ENCODE results near the gene SUPT20H. TPM values are rescaled to one million over a fixed set of nuclear protein-coding genes. Genes with fewer than 3 reads are reported as not detected.

Gene SUPT20H
- total and polyA plus RNA-seq, 2 donors from 2014 or later = 20.7 to 61.6 TPM

DNA sequence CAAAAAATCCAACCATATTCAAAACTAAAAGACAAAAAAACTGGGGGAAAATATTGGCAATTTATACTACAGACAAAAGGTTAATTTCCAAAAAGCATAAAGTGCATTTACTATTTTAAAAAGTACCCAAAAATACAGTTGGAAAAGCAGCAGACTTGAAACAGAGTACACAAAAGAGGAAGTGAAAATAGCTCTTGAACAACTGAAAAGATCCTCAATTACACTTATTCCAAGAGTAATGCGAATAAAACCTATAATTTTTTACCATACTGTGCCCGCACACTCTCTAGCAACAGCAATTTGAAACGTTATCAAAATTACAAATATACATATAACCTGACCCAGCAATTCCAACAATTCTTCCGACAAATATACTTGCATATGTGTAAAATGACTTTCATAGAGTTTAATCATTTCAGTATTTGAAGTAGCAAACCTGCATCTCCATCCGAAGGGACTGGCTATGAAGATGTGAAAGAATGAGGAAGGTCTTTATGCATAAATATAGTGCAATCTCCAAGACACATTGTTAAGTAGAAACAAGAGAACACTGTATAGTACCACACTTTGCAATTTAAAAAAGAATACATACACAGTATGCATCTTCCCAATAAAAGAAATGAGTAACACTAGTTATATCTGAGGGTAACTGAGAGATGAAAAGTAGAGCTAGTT lies 85.7 kb downstream of the SUPT20H start:
- Histone ChIP-seq H3K4me1 (ENCODE audit: control insufficient read depth in 2 of 3, insufficient read depth in 2 of 3, low read depth in 1 of 3, low read length in 3 of 3) (no peaks in the 10 kb centered on the region), H3K9ac (ENCODE audit: low read length in 3 of 3) (no peak overlapping the region), H3K27ac (ENCODE audit: low read depth in 2 of 2, low read length in 2 of 2) (no peak overlapping the region), H3K9me3 (ENCODE audit: control insufficient read depth in 2 of 3, insufficient read depth in 1 of 3, low read length in 3 of 3) (no peaks in the 10 kb centered on the region), H3K27me3 (ENCODE audit: control insufficient read depth, insufficient read depth, low read length) (no peaks in the 10 kb centered on the region), H3K36me3 (ENCODE audit: control insufficient read depth in 2 of 3, insufficient read depth in 3 of 3, low read length in 3 of 3) (peaks cover 0 to 5% (median 0%) of the 10 kb centered on the region in 3 donors), H3K4me3 (ENCODE audit: low read length in 3 of 3) (no peak overlapping the region)
- intact Hi-C loops (cut with DNase I) = no loop called here
- DNase-seq (no peak), FAIRE-seq (no peak)
- TF ChIP-seq, protein P1, sequence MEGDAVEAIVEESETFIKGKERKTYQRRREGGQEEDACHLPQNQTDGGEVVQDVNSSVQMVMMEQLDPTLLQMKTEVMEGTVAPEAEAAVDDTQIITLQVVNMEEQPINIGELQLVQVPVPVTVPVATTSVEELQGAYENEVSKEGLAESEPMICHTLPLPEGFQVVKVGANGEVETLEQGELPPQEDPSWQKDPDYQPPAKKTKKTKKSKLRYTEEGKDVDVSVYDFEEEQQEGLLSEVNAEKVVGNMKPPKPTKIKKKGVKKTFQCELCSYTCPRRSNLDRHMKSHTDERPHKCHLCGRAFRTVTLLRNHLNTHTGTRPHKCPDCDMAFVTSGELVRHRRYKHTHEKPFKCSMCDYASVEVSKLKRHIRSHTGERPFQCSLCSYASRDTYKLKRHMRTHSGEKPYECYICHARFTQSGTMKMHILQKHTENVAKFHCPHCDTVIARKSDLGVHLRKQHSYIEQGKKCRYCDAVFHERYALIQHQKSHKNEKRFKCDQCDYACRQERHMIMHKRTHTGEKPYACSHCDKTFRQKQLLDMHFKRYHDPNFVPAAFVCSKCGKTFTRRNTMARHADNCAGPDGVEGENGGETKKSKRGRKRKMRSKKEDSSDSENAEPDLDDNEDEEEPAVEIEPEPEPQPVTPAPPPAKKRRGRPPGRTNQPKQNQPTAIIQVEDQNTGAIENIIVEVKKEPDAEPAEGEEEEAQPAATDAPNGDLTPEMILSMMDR (IDR thresholded peaks at IDR 0.05; ENCODE audit: borderline replicate concordance, extremely low read depth, insufficient read depth) = no peak

DNA sequence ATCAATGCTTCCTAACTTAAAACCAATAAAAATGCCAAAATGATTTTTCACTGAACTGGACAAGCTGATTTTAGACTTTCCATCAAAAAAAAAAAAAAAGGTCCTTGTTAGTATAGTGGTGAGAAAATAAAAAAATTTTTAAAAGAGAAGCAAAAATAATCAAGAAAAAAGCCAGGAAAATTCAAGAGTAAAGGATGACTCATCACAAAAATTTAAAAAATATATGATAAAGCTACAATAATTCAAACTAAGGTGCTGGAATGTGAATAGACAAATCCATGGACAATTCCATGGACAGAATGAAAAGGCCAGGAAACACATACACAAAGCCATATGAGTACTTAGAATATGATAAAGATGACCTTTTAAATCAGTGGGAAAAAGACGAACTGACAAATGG lies 86.5 kb downstream of the SUPT20H start:
- Histone ChIP-seq H3K4me1 (ENCODE audit: control insufficient read depth in 2 of 3, insufficient read depth in 2 of 3, low read depth in 1 of 3, low read length in 3 of 3) (no peaks in the 10 kb centered on the region), H3K27ac (ENCODE audit: low read depth in 2 of 2, low read length in 2 of 2) (no peak overlapping the region), H3K36me3 (ENCODE audit: control insufficient read depth in 2 of 3, insufficient read depth in 3 of 3, low read length in 3 of 3) (peaks cover 0 to 6% (median 0%) of the 10 kb centered on the region in 3 donors), H3K27me3 (ENCODE audit: control insufficient read depth, insufficient read depth, low read length) (no peaks in the 10 kb centered on the region), H3K9ac (ENCODE audit: low read length in 3 of 3) (no peak overlapping the region), H3K9me3 (ENCODE audit: control insufficient read depth in 2 of 3, insufficient read depth in 1 of 3, low read length in 3 of 3) (no peaks in the 10 kb centered on the region), H3K4me3 (ENCODE audit: low read length in 3 of 3) (no peak overlapping the region)
- FAIRE-seq = no peak
- TF ChIP-seq, protein P1 (IDR thresholded peaks at IDR 0.05; ENCODE audit: borderline replicate concordance, extremely low read depth, insufficient read depth) = no peak
- intact Hi-C loops (cut with DNase I) = no loop called here
- DNase-seq = no peak

DNA sequence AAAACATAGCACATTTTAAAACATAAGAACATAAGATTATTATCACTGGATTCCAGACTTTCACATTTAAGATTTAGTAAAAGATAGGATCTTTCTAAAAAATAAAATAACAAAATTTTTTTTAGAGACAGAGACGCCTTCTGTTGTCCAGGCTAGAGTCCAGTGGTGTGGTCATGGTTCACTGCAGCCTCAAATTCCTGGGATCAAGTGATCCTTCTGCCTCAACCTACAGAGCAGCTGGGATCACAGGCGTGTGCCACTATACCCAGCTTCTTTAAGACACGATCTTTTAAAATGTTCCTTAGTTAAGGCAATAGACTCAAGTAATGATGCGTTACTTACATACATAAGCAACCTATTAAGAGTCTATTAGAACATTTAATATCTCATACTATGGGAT lies 93.1 kb downstream of the SUPT20H start:
- H3K4me1 ChIP-seq (ENCODE audit: control insufficient read depth in 2 of 3, insufficient read depth in 2 of 3, low read depth in 1 of 3, low read length in 3 of 3) = peaks cover 0 to 12% (median 0%) of the 10 kb centered on the region in 3 donors
- no peak overlapping the region for H3K9ac ChIP-seq (ENCODE audit: low read length in 3 of 3)
- FAIRE-seq (no peak), DNase-seq (no peak)
- H3K27me3 ChIP-seq (ENCODE audit: control insufficient read depth, insufficient read depth, low read length) = no peaks in the 10 kb centered on the region
- TF ChIP-seq, protein P1 (IDR thresholded peaks at IDR 0.05; ENCODE audit: borderline replicate concordance, extremely low read depth, insufficient read depth) = no peak
- H3K27ac ChIP-seq (ENCODE audit: low read depth in 2 of 2, low read length in 2 of 2) = no peak overlapping the region
- H3K36me3 ChIP-seq (ENCODE audit: control insufficient read depth in 2 of 3, insufficient read depth in 3 of 3, low read length in 3 of 3) = peaks cover 4 to 9% (median 6%) of the 10 kb centered on the region in 3 donors
- intact Hi-C loops (cut with DNase I) = no loop called here
- H3K4me3 ChIP-seq (ENCODE audit: low read length in 3 of 3) = no peak overlapping the region
- H3K9me3 ChIP-seq (ENCODE audit: control insufficient read depth in 2 of 3, insufficient read depth in 1 of 3, low read length in 3 of 3) = no peaks in the 10 kb centered on the region
